Testis (tissue), 3 donors: ENCODE results near the gene CACNG4. TPM values are rescaled to one million over a fixed set of nuclear protein-coding genes. Genes with fewer than 3 reads are reported as not detected.

Source experiments
- DNase-seq: peaks from one replicate; pipeline ENCODE4 v3.0.0-alpha.2; 2019
- H3K27ac ChIP-seq, 2 donors: fragments of 200-600 bp; sonication (generic); one replicate each; pipeline ENCODE4 v1.5.1; 2019
- H3K27me3 ChIP-seq: fragments of 200-600 bp; sonication (generic); one replicate; pipeline ENCODE4 v1.5.1; 2019
- H3K36me3 ChIP-seq: fragments of 200-600 bp; sonication (generic); one replicate; pipeline ENCODE4 v1.5.1; 2017; ENCODE audit warnings: low read depth; ENCODE audit errors: missing control alignments
- H3K4me1 ChIP-seq: fragments of 200-600 bp; sonication (generic); one replicate; pipeline ENCODE4 v1.5.1; 2019
- H3K4me3 ChIP-seq, 2 donors: fragments of 200-600 bp; sonication (generic); one replicate each; pipeline ENCODE4 v1.5.1; 2017 to 2019
- H3K9me3 ChIP-seq: fragments of 200-600 bp; sonication (generic); one replicate; pipeline ENCODE4 v1.5.1; 2017
- CTCF ChIP-seq, 3 experiments: fragments of 450-650 bp in 2 of 3; fragments of 200-600 bp in 1 of 3; sonication (generic) in 1 of 3; IDR thresholded peaks; one replicate each; pipeline ENCODE4 v1.5.1; 2016 to 2019; ENCODE audit warnings: antibody characterized with exemption in 3 of 3, mild to moderate bottlenecking in 2 of 3, moderate library complexity in 1 of 3
- POLR2A ChIP-seq: fragments of 450-650 bp; IDR thresholded peaks from one replicate; pipeline ENCODE4 v1.6.1; 2017; ENCODE audit warnings: antibody characterized with exemption, mild to moderate bottlenecking, moderate library complexity
- WGBS, 2 donors: methylation state at CpG; one replicate each; pipeline ENCODE4 v1.1.5; 2018; 5-methylcytosine and 5-hydroxymethylcytosine counted together
- intact Hi-C: fragments of 100-400 bp; cut with DNase I; formaldehyde crosslinking; loops from one replicate; pipeline ENCODE4 v1.15.1; 2023; ENCODE audit warnings: low total_unique reads
- polyA plus RNA-seq: library from polyadenylated mRNA; stranded (reverse); fragments of 350-450 nt; fragmentation: Illumina TruSeq; extraction: RNeasy Lipid Tissue Mini Kit (QIAGEN cat#74804); gene quantifications from one replicate; pipeline ENCODE4 v1.2.3, GENCODE V29; 2014; ENCODE audit warnings: low read depth, low replicate concordance; ENCODE audit not compliant: insufficient read depth
- total RNA-seq, 2 donors: library from RNA; depleted of rRNA; stranded (reverse); fragments of >200 nt; gene quantifications; one replicate each; pipeline ENCODE4 v1.2.3, GENCODE V29; 2016

CACNG4 gene
- total and polyA plus RNA-seq, 3 donors from 2014 or later: 0.16 to 0.81 (median 0.46) TPM

GRCh38 chr17:67041531-67041930, 77.0 kb downstream of the CACNG4 start:
- Histone ChIP-seq H3K4me1 (no peaks in the 10 kb centered on the region), H3K27ac (no peak overlapping the region), H3K9me3 (no peaks in the 10 kb centered on the region), H3K4me3 (no peak overlapping the region), H3K36me3 (no peaks in the 10 kb centered on the region), H3K27me3 (no peaks in the 10 kb centered on the region)
- no peak for DNase-seq
- intact Hi-C loops: no loop called here
- TF ChIP-seq POLR2A (no peak), CTCF (IDR thresholded peaks at IDR 0.05) (no peak)
- WGBS, 2 donors: 81 to 91% methylated on average over 5 to 7 of the region's 7 CpGs

- TF ChIP-seq CTCF (IDR thresholded peaks at IDR 0.05) (no peak), POLR2A (no peak)
- Histone ChIP-seq H3K4me3 (no peak overlapping the region), H3K36me3 (no peaks in the 10 kb centered on the region), H3K9me3 (no peaks in the 10 kb centered on the region), H3K27ac (no peak overlapping the region), H3K4me1 (no peaks in the 10 kb centered on the region), H3K27me3 (no peaks in the 10 kb centered on the region)
- intact Hi-C loops: no loop called here
- DNase-seq: no peak
- WGBS, 2 donors: 66 to 73% methylated on average over 11 of the region's 11 CpGs
Observed at GRCh38 chr17:67041941-67042899, 77.7 kb downstream of the CACNG4 start.

GRCh38 chr17:67043283-67043682, 78.8 kb downstream of the CACNG4 start:
- DNase-seq: no peak
- Histone ChIP-seq H3K27me3 (no peaks in the 10 kb centered on the region), H3K4me3 (no peak overlapping the region), H3K9me3 (no peaks in the 10 kb centered on the region), H3K27ac (no peak overlapping the region), H3K4me1 (no peaks in the 10 kb centered on the region), H3K36me3 (no peaks in the 10 kb centered on the region)
- WGBS, 2 donors: 86 to 94% methylated on average over 12 of the region's 12 CpGs
- intact Hi-C loops: no loop called here
- TF ChIP-seq CTCF (IDR thresholded peaks at IDR 0.05): no peak
- no peak for TF ChIP-seq POLR2A

GRCh38 chr17:67044016-67044772, 79.7 kb downstream of the CACNG4 start, which contains the start of gene CACNG1:
Gene CACNG1, plus strand, starts transcription at chr17:67044554. Its CDS starts 107 bp downstream, at chr17:67044661.
- Histone ChIP-seq H3K9me3 (no peaks in the 10 kb centered on the region), H3K4me3 (no peak within 1 kb of the TSS), H3K36me3 (no peaks in the 10 kb centered on the region), H3K4me1 (no peaks in the 10 kb centered on the region), H3K27ac (no peak within 1 kb of the TSS), H3K27me3 (no peaks in the 10 kb centered on the region)
- WGBS, 2 donors: 83 to 85% methylated on average over 18 to 32 of the region's 32 CpGs
- DNase-seq: no peak
- intact Hi-C loops: no loop called here
- no peak for TF ChIP-seq POLR2A
- no peak for TF ChIP-seq CTCF (IDR thresholded peaks at IDR 0.05)
